HG02840 (cell line): ENCODE measurements around the gene ACD.

Experiments used
- ATAC-seq: cut with Tn5 transposase; IDR thresholded peaks from one replicate; pipeline ENCODE4 v1.9.1; 2021; ENCODE audit warnings: mild to moderate bottlenecking, moderate library complexity, moderate number of reproducible peaks; ENCODE audit not compliant: unreplicated experiment, low FRiP score

ACD gene

GRCh38 chr16:67649494-67649931, 10.5 kb downstream of the ACD start:
- no peak for ATAC-seq

GRCh38 chr16:67648764-67649407, 11.2 kb downstream of the ACD start:
- ATAC-seq = no peak

- no peak for ATAC-seq
Observed at GRCh38 chr16:67648088-67648763, 11.8 kb downstream of the ACD start.

GRCh38 chr16:67647681-67648080, 12.4 kb downstream of the ACD start:
- ATAC-seq = no peak

- ATAC-seq = no peak
Observed at GRCh38 chr16:67647111-67647651, 12.9 kb downstream of the ACD start.

- peak; percentile 7 for ATAC-seq
Observed at GRCh38 chr16:67645397-67646121, 14.5 kb downstream of the ACD start.

- ATAC-seq = no peak
Observed at GRCh38 chr16:67644038-67644437, 16.0 kb downstream of the ACD start.

- no peak for ATAC-seq
Observed at GRCh38 chr16:67641779-67642708, 18.0 kb downstream of the ACD start.

GRCh38 chr16:67637625-67638024, 22.4 kb downstream of the ACD start:
- ATAC-seq = no peak

- ATAC-seq = no peak
Observed at GRCh38 chr16:67636713-67637112, 23.3 kb downstream of the ACD start.

- no peak for ATAC-seq
Observed at GRCh38 chr16:67632415-67633172, 27.5 kb downstream of the ACD start.

- ATAC-seq = no peak
Observed at GRCh38 chr16:67628216-67628615, 31.8 kb downstream of the ACD start.

- ATAC-seq = no peak
Observed at GRCh38 chr16:67613808-67614207, 46.3 kb downstream of the ACD start.

GRCh38 chr16:67608364-67608763, 51.7 kb downstream of the ACD start:
- no peak for ATAC-seq
